HG02870 (cell line): ENCODE data around the gene RIC1.
"Not testable (repeated sequence)": the region's sequence is repeated elsewhere in the genome, so short reads cannot be mapped to it uniquely, and the experiment has no call there.

Experiments used
- ATAC-seq: cut with Tn5 transposase; IDR thresholded peaks from one replicate; pipeline ENCODE4 v1.9.1; 2021; ENCODE audit warnings: mild to moderate bottlenecking, moderate library complexity; ENCODE audit not compliant: unreplicated experiment

Gene RIC1

GRCh38 chr9:5667391-5667790 is 38.5 kb downstream of the RIC1 start:
- no peak for ATAC-seq

- no peak for ATAC-seq
Measured at GRCh38 chr9:5670079-5670478, 41.2 kb downstream of the RIC1 start.

GRCh38 chr9:5671711-5672353 is 42.9 kb downstream of the RIC1 start:
- no peak for ATAC-seq

GRCh38 chr9:5675046-5675445 is 46.1 kb downstream of the RIC1 start:
- not testable (repeated sequence) for ATAC-seq

DNA sequence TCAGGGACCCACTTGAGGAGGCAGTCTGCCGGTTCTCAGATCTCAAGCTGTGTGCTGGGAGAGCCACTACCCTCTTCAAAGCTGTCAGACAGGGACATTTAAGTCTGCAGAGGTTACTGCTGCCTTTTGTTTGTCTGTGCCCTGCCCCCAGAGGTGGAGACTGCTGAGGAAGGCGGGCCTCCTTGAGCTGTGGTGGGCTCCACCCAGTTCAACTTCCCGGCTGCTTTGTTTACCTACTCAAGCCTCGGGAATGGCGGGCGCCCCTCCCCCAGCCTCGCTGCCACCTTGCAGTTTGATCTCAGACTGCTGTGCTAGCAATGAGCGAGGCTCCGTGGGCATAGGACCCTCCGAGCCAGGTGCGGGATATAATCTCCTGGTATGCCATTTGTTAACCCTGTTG is 54.7 kb downstream of the RIC1 start:
- not testable (repeated sequence) for ATAC-seq

DNA sequence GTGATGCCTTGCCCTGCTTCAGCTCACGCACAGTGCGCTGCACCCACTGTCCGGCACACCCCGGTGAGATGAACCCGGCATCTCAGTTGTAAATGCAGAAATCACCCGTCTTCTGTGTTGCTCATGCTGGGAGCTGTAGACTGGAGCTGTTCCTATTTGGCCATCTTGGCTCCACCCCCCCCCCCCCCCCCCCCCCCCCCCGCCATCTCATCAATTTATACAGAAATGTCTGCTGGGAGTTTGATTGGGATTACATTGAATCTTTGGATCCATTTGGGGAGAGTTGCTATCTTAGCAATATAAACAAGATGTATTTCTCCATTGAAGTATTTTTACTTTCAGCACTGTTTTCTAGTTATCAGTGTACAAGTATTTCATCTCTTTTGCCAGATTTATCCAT is 55.2 kb downstream of the RIC1 start:
- no peak for ATAC-seq

DNA sequence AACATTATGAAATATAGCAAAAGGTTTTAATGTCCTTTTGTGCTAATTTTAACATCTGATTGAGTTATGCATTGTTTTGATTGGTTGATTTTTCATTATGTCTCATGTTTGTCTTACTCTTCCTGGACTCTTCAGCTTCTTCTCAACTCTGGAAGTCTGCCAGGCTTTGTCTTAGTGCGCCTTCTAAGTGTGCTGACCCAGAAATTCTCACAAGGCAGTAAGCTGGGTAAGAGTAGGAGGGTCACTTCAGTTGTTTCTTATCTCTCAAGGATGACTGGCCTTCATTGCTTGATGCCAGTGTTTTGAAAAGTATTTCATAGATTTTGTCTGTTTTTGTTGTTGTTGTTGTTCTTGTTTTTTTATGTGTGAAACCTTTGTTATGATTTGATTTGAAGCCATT is 59.2 kb downstream of the RIC1 start:
- ATAC-seq, result no peak

- no peak for ATAC-seq
Measured at GRCh38 chr9:5690278-5690677, 61.4 kb downstream of the RIC1 start.

GRCh38 chr9:5695860-5696259 is 67.0 kb downstream of the RIC1 start:
- ATAC-seq, result no peak

DNA sequence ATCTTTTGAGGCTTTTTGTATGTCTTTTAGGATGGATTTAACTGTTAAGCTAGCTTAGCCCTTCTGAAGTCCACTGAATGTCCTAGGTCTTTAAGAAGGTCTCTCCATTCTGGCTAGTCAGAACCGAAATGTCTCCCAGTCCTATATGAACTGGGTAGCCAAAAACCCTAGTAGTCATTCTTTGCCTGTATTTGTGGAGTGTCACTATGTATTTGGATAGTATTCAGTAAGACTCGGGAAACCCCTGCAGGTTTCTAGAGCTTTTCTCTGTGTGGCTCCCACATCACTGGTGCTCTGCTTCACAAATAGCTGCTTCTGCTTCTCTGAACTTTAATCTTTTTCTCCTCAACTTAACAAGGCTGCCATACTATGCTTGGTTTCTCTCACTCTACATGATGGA is 68.0 kb downstream of the RIC1 start:
- no peak for ATAC-seq

DNA sequence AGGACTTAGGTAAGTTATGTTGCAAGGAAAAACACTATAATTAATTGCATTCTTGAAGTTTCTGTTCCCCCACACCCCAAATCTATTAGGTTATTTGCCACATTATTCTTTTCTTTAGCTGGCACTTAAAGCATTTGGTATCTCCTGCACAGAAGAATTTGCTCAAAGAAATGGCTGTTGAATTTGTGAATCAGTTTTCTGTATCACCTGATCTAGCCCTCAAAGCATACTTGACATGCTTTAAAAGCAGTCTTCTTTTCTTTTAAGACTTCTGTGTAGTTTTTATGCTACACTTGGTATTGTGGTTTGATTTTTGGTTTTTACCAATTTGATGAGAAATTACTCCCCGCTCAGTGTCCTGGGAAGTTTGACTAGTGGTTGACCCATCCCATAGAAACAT is 69.1 kb downstream of the RIC1 start:
- ATAC-seq, result no peak

DNA sequence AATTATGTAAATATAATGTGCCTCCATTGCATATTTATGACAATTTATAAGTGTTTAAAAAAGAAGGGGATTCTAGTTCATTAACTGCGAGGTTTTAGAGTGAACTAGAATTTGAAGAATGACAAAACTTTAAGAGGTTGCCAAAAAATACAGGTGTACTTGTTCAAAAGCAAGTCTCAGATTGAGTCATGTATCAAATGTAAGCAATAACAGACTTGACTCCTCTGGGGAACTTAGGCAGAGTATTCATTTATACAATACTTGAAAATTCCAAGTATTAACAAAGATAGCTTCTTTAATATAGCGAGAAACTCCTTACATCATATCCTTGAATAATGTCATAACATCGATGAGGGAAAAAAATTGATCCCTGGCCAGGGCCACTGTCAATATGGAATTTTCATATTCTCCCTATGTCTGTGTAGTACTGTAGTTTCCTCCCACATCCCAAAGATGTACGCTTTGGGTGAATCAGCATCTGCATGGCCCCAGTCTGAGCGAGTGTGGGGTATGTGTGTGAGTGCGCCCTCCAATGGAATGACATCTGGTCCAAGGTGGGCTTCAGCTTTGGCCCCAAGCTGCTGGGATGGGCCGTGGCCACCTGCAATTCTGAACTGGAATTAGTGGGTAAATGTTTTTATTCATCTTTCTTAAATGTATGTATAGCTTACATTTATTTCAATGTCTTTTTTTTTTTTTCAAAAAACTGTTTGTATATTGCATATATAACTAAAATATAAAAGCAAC is 70.1 kb downstream of the RIC1 start:
- ATAC-seq, result no peak

DNA sequence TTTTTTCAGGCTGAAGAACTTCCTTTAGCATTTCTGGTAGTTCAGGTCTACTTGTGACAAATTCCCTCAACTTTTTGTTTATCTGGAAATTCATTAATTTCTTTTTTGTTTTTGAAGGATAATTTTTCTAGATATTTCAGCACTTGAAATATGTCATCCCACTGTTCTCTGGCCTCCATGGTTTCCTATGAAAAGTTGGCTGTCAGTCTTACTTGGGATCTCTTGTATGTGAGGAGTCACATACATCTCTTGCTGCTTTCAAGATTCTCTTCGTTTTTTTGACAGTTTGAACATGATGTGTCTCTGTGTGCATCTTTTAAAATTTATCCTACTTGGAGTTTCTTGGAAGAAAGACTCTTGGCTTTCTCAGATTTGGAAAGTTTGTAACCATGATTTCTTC is 79.5 kb downstream of the RIC1 start:
- no peak for ATAC-seq

DNA sequence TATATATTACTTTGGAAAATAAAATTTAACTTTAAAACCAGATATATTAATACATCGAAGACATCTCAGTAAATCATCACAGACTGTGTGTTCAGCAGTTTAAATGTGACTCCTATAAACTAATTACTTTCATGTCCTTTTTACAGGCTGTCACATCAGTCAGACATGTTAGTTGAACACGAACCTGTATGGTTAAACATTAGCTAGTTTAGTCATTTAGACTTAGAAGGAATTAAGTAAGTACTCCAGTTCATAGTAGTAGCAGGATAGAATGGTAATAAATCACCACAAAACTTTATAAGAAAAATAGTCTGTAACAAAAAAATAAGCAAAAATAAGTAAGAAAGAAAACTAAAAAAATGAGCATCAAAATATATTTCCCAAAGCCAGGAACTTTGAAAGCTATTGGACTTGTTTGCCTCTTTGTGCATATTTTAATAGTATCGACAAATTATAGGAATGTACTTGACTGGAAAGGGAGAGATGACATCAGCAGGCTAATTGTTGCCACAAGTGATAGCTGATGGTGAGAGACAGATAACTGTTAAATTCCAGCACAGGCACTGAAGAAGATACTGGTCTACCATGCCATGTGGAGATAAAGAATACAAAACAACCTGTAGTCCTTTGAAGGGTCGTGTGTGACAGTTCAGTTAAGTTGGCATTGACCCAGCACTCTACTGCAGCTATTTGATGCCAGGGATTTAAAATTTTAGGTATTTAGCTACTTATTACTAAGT is 83.9 kb downstream of the RIC1 start:
- no peak for ATAC-seq

DNA sequence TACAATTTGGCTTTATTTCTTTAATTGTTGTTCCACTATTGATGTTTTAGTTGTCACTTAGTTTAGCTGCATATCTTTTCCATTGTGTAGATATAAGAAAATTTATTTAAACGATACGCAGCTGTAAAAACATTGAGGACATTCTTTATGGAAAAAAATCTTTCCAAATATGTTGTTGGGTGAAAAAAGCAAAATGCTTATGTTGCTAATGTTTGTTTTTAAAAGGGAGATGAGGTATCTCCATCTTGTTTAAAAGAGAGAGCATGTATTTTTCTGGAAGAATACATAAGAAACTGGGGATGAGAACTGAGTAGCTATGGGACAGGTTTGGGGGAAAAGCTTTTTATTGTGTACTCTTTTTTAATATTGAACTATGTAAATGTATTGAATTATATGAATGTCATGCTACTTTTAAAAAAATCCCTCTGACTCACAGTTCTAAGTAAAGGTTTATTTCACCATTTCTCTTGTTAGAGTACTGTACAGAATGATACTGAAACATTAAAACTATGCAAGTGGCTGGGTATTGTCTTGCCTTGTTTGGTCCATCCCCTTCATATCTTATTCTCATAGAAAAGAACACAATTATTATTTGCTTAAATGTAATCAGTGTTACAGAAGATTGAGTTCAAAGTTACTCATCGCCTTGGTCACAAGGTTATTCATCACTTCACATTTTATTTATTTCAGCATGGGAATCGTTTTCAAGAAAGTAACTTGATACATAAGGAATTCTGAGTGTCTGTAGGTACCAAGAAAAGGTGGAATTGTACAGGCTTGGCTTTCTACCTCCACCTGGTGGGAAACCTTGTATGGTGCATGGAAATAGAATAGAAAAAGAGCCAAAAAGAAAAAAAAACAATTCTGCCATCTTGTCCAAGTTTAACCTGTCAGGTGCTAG is 85.8 kb downstream of the RIC1 start:
- no peak for ATAC-seq

GRCh38 chr9:5715548-5716127 is 86.7 kb downstream of the RIC1 start:
- ATAC-seq, result no peak

DNA sequence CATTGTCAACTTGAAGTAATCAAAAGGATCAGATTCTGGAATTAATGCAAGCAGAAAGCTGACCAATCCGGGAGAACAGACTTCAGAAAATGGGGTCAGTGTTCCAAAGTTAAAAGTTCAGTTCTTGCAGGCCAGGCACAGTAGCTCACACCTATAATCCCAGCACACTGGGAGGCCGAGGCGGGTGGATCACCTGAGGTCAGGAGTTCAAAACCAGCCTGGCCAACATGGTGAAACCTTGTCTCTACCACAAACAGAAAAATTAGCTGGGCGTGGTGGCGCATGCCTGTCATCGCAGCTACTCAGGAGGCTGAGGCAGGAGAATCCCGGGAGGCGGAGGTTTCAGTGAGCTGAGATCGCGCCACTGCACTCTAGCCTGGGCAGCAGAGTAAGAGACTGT is 88.5 kb downstream of the RIC1 start:
- not testable (repeated sequence) for ATAC-seq

DNA sequence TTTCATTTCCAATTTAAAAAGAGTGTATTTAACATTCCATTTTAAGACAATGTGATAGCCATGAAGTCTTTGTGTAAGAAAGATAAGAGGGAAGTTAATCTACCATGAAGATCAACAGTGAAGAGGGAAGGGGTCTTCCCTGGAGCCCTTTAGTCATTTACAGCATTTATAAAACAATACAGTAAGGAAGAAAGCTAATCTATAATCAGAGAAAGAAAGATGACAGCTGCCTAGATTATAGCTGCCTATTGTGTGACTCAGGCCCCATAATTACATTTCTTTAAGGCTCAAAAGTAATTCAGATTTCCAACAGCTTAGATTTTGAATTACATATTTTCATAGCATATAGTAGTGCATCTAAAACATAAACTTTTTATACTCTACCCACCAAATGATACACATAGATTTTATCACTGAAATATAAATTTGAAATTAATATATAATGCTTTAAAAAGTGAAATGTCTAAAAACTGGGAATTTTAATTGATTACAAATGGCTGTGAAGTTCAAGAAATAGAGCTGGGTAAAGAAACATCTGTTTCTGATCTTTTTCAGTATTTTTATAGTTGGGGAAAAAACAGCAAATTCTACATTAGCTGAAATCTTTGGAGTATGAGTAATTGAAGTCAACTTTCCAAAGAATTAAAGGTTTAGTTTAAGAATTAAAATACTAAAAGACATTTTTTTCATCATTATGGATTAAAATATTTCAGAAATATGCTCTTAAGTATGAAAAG is 89.6 kb downstream of the RIC1 start:
- no peak for ATAC-seq

- ATAC-seq, result no peak
Measured at GRCh38 chr9:5719100-5719926, 90.4 kb downstream of the RIC1 start.
